WTC11 (cell line): ENCODE measurements around the gene ORM1.
"Not testable (repeated sequence)": the region's sequence is repeated elsewhere in the genome, so short reads cannot be mapped to it uniquely, and the experiment has no call there.

Experiments
- CTCF ChIP-seq: fragments of 200-600 bp; IDR thresholded peaks from 2 replicates; pipeline ENCODE4 v1.8.0; 2022; ENCODE audit warnings: antibody characterized with exemption
- E2F1 ChIP-seq: sonication (generic); formaldehyde crosslinking; IDR thresholded peaks from 2 replicates; pipeline ENCODE4 v1.8.0; 2022; ENCODE audit warnings: mild to moderate bottlenecking, missing genetic modification reagents
- MYBL2 ChIP-seq: sonication (generic); formaldehyde crosslinking; IDR thresholded peaks from 2 replicates; pipeline ENCODE4 v1.8.1; 2023; ENCODE audit warnings: mild to moderate bottlenecking, moderate library complexity, missing genetic modification reagents
- SMAD3 ChIP-seq: sonication (generic); formaldehyde crosslinking; IDR thresholded peaks from 2 replicates; pipeline ENCODE4 v1.8.0; 2022; ENCODE audit warnings: missing genetic modification reagents, mild to moderate bottlenecking, borderline replicate concordance
- SP1 ChIP-seq: sonication (generic); formaldehyde crosslinking; conservative IDR thresholded peaks from 2 replicates; pipeline ENCODE4 v1.8.1; 2022; ENCODE audit warnings: missing genetic modification reagents
- ZNF317 ChIP-seq: sonication (generic); formaldehyde crosslinking; IDR thresholded peaks from 2 replicates; pipeline ENCODE4 v1.8.1; 2023; ENCODE audit warnings: low read depth, mild to moderate bottlenecking, moderate library complexity, missing genetic modification reagents, borderline replicate concordance
- ZNF396 ChIP-seq: fragments of 250-450 bp; sonication (Bioruptor Pico); IDR thresholded peaks from 2 replicates; pipeline ENCODE4 v1.8.0; 2021; ENCODE audit warnings: mild to moderate bottlenecking, moderate library complexity, borderline replicate concordance
- ZNF423 ChIP-seq: fragments of 250-450 bp; sonication (Bioruptor Pico); IDR thresholded peaks from 2 replicates; pipeline ENCODE4 v2.1.2; 2022; ENCODE audit warnings: mild to moderate bottlenecking, moderate library complexity

GRCh38 chr9:114322831-114323531 lies at the start of gene ORM1:
- TF ChIP-seq ZNF317 (CRISPR knock-in tag); CTCF; MYBL2 (CRISPR knock-in tag); SMAD3 (CRISPR knock-in tag); ZNF423; SP1 (CRISPR knock-in tag); ZNF396 (CRISPR knock-in tag); E2F1 (CRISPR knock-in tag): not testable (repeated sequence)
